HUES48 (cell line): ENCODE results near the gene NTMT1.
A peak's percentile ranks its signal among the peaks of the same experiment; 100 is the strongest.

ENCODE experiments used
- H3K27ac ChIP-seq: one replicate; pipeline ENCODE4 v1.7.0; 2013; ENCODE audit warnings: low read depth, low read length, inconsistent platforms
- H3K27me3 ChIP-seq: 2 replicates; pipeline ENCODE4 v1.6.1; 2013; ENCODE audit warnings: mild to moderate bottlenecking, low read length; ENCODE audit not compliant: control insufficient read depth, insufficient read depth
- H3K36me3 ChIP-seq: 2 replicates; pipeline ENCODE4 v1.6.1; 2013; ENCODE audit warnings: low read length; ENCODE audit not compliant: control insufficient read depth, insufficient read depth
- H3K4me1 ChIP-seq: 2 replicates; pipeline ENCODE4 v1.6.1; 2013; ENCODE audit warnings: mild to moderate bottlenecking, low read length; ENCODE audit not compliant: control insufficient read depth, insufficient read depth
- H3K4me3 ChIP-seq: 2 replicates; pipeline ENCODE4 v1.5.1; 2013; ENCODE audit warnings: mild to moderate bottlenecking, low read depth, low read length
- H3K9ac ChIP-seq: 2 replicates; pipeline ENCODE4 v1.6.1; 2013; ENCODE audit warnings: mild to moderate bottlenecking, low read depth, low read length, moderate library complexity
- H3K9me3 ChIP-seq: 2 replicates; pipeline ENCODE4 v1.6.1; 2013; ENCODE audit warnings: low read length; ENCODE audit not compliant: control insufficient read depth, insufficient read depth

Gene NTMT1

GRCh38 chr9:129597355-129598088 is 28.4 kb upstream of the NTMT1 start:
- peak overlapping the region; percentile 59; the same call in 1 of the 2 replicates for H3K9ac ChIP-seq
- H3K4me1 ChIP-seq, result peaks cover 22% of the 10 kb centered on the region
- peaks cover 38% of the 10 kb centered on the region for H3K27me3 ChIP-seq
- H3K36me3 ChIP-seq, result no peaks in the 10 kb centered on the region
- no peaks in the 10 kb centered on the region for H3K9me3 ChIP-seq
- peak overlapping the region; percentile 71 for H3K4me3 ChIP-seq
- peak overlapping the region; percentile 84 for H3K27ac ChIP-seq

DNA sequence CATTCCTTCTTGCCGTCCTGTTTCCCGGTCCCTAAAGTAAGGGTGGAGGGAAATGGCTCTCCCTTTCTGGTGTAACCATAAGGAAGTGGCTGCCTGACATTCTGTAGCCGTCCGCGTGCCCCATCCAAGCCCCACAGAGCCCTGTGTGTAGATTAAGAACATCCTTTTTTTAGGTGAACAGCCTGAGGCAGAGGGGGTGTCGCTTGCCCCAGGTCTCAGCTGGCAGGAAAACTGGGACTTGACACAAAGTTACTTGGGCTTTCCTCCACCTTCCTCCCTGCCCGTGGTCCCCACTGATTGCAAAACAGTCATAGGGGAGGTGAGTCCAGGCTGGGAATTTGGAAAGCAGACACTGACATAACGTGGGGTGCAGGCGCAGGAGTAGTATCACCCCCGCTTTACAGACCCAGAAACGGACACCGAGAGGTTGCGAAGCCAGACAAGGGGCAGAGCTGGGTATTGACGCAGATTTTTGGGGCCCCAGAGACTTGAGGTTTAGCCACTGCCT is 27.8 kb upstream of the NTMT1 start:
- H3K4me3 ChIP-seq, result peak overlapping the region; percentile 71
- no peaks in the 10 kb centered on the region for H3K36me3 ChIP-seq
- no peaks in the 10 kb centered on the region for H3K9me3 ChIP-seq
- H3K27me3 ChIP-seq, result peaks cover 33% of the 10 kb centered on the region
- peak overlapping the region; percentile 84 for H3K27ac ChIP-seq
- peaks cover 24% of the 10 kb centered on the region for H3K4me1 ChIP-seq
- H3K9ac ChIP-seq, result peak overlapping the region; percentile 59; the same call in 1 of the 2 replicates

- H3K4me3 ChIP-seq, result no peak overlapping the region
- no peak overlapping the region for H3K27ac ChIP-seq
- peaks cover 21% of the 10 kb centered on the region for H3K4me1 ChIP-seq
- no peaks in the 10 kb centered on the region for H3K9me3 ChIP-seq
- no peak overlapping the region for H3K9ac ChIP-seq
- peaks cover 11% of the 10 kb centered on the region for H3K27me3 ChIP-seq
- no peaks in the 10 kb centered on the region for H3K36me3 ChIP-seq
These were observed 24.8 kb upstream of the NTMT1 start for GRCh38 chr9:129601082-129601674.

DNA sequence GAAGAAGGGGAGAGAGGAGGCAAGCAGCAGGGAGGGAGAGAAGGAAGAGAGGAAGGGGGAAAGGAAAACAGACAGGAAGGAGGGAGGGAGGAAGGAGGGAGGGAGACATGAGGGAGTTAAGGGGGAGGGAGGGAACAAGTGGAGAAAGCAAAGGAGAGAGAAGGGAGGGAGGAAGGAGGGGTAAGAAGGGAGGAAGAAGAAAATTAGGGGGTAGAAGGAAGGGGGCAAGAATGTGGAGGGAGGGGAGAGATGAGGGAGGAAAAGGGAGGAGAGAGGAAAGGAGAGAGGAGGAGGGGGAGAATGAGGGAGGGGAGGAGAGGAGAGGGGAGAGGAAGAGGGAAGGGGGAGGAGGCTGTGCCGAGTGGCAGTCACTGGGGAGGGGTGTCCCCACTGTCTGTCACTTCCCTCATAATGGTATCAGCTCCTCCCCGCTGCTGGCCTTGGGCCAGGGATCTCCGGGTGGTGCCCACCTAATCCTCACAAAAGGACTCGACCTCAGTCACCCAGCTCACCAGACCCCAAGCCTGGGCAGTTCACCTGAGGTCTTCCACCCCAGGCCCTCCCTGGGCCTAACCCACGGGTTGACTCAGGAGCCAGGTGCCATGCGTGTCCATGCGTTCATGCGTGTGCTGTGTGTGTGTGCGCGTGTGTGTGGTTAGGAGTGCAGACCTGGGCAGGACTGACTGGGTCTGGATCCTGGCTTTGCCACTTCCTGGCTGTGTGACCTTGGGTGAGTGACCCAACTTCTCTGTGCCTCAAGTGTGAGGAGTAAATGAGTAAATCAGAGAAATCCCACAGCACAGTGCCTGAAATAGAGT is 23.2 kb upstream of the NTMT1 start:
- no peak overlapping the region for H3K9ac ChIP-seq
- H3K9me3 ChIP-seq, result no peaks in the 10 kb centered on the region
- no peak overlapping the region for H3K27ac ChIP-seq
- no peak overlapping the region for H3K4me3 ChIP-seq
- H3K4me1 ChIP-seq, result peaks cover 20% of the 10 kb centered on the region
- H3K27me3 ChIP-seq, result peaks cover 8% of the 10 kb centered on the region
- no peaks in the 10 kb centered on the region for H3K36me3 ChIP-seq

GRCh38 chr9:129604056-129604765 is 21.8 kb upstream of the NTMT1 start:
- H3K4me3 ChIP-seq, result no peak overlapping the region
- no peaks in the 10 kb centered on the region for H3K36me3 ChIP-seq
- H3K4me1 ChIP-seq, result peaks cover 19% of the 10 kb centered on the region; the same call in 1 of the 2 replicates
- no peaks in the 10 kb centered on the region for H3K27me3 ChIP-seq
- no peak overlapping the region for H3K9ac ChIP-seq
- H3K9me3 ChIP-seq, result no peaks in the 10 kb centered on the region
- no peak overlapping the region for H3K27ac ChIP-seq

DNA sequence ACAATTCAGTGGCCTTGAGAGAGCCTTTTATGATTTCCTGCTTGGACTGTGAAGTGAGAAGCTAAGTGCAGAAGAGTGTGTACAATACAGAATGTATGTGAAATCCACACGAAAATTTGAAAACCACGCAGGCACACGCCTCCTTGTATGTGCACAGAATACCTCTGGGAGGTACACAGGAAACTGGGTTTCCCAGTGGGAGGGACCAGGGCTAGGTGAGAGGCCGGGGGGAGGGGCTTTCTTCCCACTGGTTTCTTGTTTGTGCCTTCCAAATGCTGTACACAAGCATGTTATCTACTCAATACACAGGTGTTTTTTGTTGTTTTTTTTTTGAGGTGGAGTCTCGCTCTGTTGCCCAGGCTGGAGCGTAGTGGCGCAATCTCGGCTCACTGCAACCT is 21.2 kb upstream of the NTMT1 start:
- no peak overlapping the region for H3K9ac ChIP-seq
- H3K27me3 ChIP-seq, result peaks cover 3% of the 10 kb centered on the region
- no peak overlapping the region for H3K27ac ChIP-seq
- H3K4me3 ChIP-seq, result no peak overlapping the region
- no peaks in the 10 kb centered on the region for H3K9me3 ChIP-seq
- peaks cover 22% of the 10 kb centered on the region; the same call in 1 of the 2 replicates for H3K4me1 ChIP-seq
- no peaks in the 10 kb centered on the region for H3K36me3 ChIP-seq

DNA sequence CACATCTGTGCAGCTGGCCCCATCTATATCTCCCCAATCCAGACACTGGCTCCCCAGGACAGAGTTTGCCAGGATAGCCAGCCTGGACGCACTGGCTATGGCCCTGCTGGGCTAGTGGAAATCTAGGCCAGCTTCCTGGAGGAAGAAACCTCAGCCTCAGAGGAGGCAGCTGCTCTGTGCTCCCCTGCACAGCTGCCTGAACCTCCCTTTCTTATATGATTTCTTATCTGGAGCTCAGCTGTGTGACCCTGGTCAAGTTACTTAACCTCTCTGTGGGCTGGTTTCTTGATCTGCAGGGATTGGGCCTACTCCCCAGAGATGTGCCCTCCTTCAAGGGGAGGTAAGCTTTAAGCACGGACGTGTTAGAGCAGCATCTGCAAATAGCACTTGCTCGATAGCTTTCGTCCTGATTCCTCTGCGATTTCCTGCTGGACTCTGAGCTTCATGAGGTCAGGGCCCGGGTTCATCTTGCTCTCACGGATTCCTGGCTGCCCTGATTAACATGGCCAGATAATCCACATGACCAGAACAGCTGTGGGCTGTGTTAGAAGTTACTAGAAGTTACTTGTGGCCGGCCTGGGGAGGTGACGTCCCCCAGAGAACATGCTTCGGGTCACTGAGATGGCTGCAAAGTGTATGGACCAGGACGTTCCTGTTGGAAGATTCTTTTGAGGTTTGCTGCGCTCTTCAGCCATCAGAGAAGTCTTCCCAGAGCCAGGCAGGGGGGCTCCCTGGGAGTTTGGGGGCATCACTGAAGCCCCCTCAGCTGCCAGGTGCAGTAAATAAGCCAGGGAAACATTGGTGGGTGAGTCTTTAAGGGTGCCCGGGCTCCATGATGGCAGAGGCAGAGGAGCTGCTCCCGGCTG is 19.6 kb upstream of the NTMT1 start:
- peaks cover 26% of the 10 kb centered on the region; the same call in 1 of the 2 replicates for H3K4me1 ChIP-seq
- peaks cover 5% of the 10 kb centered on the region for H3K27me3 ChIP-seq
- H3K27ac ChIP-seq, result no peak overlapping the region
- no peak overlapping the region for H3K9ac ChIP-seq
- H3K36me3 ChIP-seq, result no peaks in the 10 kb centered on the region
- H3K9me3 ChIP-seq, result no peaks in the 10 kb centered on the region
- no peak overlapping the region for H3K4me3 ChIP-seq

- H3K27me3 ChIP-seq, result peaks cover 8% of the 10 kb centered on the region
- H3K27ac ChIP-seq, result no peak overlapping the region
- no peaks in the 10 kb centered on the region for H3K36me3 ChIP-seq
- peaks cover 26% of the 10 kb centered on the region; the same call in 1 of the 2 replicates for H3K4me1 ChIP-seq
- H3K9ac ChIP-seq, result no peak overlapping the region
- no peaks in the 10 kb centered on the region for H3K9me3 ChIP-seq
- H3K4me3 ChIP-seq, result no peak overlapping the region
These were observed 19.0 kb upstream of the NTMT1 start for GRCh38 chr9:129607027-129607387.

- Histone ChIP-seq H3K27me3 (peaks cover 8% of the 10 kb centered on the region), H3K27ac (no peak overlapping the region)
These were observed 17.1 kb upstream of the NTMT1 start for GRCh38 chr9:129608561-129609481.

More at GRCh38 chr9:129608561-129609481, 17.1 kb upstream of the NTMT1 start:
- peaks cover 22% of the 10 kb centered on the region; the same call in 1 of the 2 replicates for H3K4me1 ChIP-seq
- no peaks in the 10 kb centered on the region for H3K9me3 ChIP-seq
- no peak overlapping the region for H3K4me3 ChIP-seq
- H3K9ac ChIP-seq, result no peak overlapping the region
- H3K36me3 ChIP-seq, result no peaks in the 10 kb centered on the region
